ENCODE measurements around the gene POLR2A.

The POLR2A gene

GRCh38 chr17:7508846-7509245, 24.7 kb downstream of the POLR2A start:
- DNase-seq, result no peak

GRCh38 chr17:7509937-7510336, 25.8 kb downstream of the POLR2A start:
- no peak for DNase-seq

- no peak for DNase-seq
Observed at GRCh38 chr17:7511108-7511507, 26.9 kb downstream of the POLR2A start.

GRCh38 chr17:7512105-7512504, 27.9 kb downstream of the POLR2A start:
- no peak for DNase-seq

- no peak for DNase-seq
Observed at GRCh38 chr17:7512824-7513540, 28.8 kb downstream of the POLR2A start.

- no peak for DNase-seq
Observed at GRCh38 chr17:7513850-7514419, 29.8 kb downstream of the POLR2A start.

- no peak for DNase-seq
Observed at GRCh38 chr17:7515911-7516610, 31.9 kb downstream of the POLR2A start.

- DNase-seq, result peak; percentile 48
Observed at GRCh38 chr17:7523033-7523432, 38.9 kb downstream of the POLR2A start.

GRCh38 chr17:7528842-7529241, 44.7 kb downstream of the POLR2A start:
- no peak for DNase-seq

GRCh38 chr17:7530023-7530900, 46.1 kb downstream of the POLR2A start:
- DNase-seq, result no peak

GRCh38 chr17:7538050-7538449, 53.9 kb downstream of the POLR2A start:
- DNase-seq, result no peak

GRCh38 chr17:7538891-7539545, 54.9 kb downstream of the POLR2A start:
- DNase-seq, result no peak

- DNase-seq, result no peak
Observed at GRCh38 chr17:7541074-7541621, 57.0 kb downstream of the POLR2A start.

- DNase-seq, result no peak
Observed at GRCh38 chr17:7544911-7545310, 60.7 kb downstream of the POLR2A start.

GRCh38 chr17:7548585-7549400, 64.6 kb downstream of the POLR2A start, which contains the start of gene TNFSF12:
Gene TNFSF12, plus strand, starts transcription at chr17:7549058. Its CDS starts 96 bp downstream, at chr17:7549154.
- DNase-seq, result peak; percentile 65

Data from activated CD4-positive, alpha-beta T cell treated with anti-CD3 and anti-CD28 coated beads, Interleukin-2, amount 50 U/mL, for 16 hours (primary cell).